Naive thymus-derived CD4-positive, alpha-beta T cell (primary cell): ENCODE measurements around the gene LIPG. TPM values are rescaled to one million over a fixed set of nuclear protein-coding genes. Genes with fewer than 3 reads are reported as not detected.

ENCODE experiments used
- ATAC-seq: fragments of 150-1000 bp; cut with Tn5 transposase; 2 replicates; pipeline ENCODE4 v1.10.0; 2021; ENCODE audit warnings: mild to moderate bottlenecking, moderate library complexity
- CTCF ChIA-PET: fragments of 350-600 bp; sonication (Branson Sonifier 250); formaldehyde crosslinking; loops from one replicate; lab custom pipeline; 2021; ENCODE audit warnings: antibody characterized with exemption; lab: Charles Lee
- POLR2A ChIA-PET: fragments of 350-600 bp; sonication (Branson Sonifier 250); formaldehyde crosslinking; loops from one replicate; lab custom pipeline; 2021; ENCODE audit warnings: antibody characterized with exemption, inconsistent platforms; lab: Charles Lee
- DNase-seq, 9 donors: peaks; one replicate each; pipeline versions ENCODE4 v3.0.0 to v3.0.0-alpha.2; 2020 to 2022; ENCODE audit warnings: mixed read lengths in 1 of 9
- H3K27ac ChIP-seq: one replicate; pipeline ENCODE4 v1.7.0; 2013; ENCODE audit warnings: mild to moderate bottlenecking, low read depth, low read length, moderate library complexity
- H3K27me3 ChIP-seq, 2 donors: one replicate each; pipeline ENCODE4 v1.7.0; 2013; ENCODE audit warnings: low read length in 2 of 2, mild to moderate bottlenecking in 2 of 2, moderate library complexity in 2 of 2; ENCODE audit not compliant: control insufficient read depth in 2 of 2, insufficient read depth in 2 of 2
- H3K36me3 ChIP-seq, 3 experiments: 1 replicate in 2 of 3; 2 replicates in 1 of 3; pipeline ENCODE4 v1.7.0; 2013; ENCODE audit warnings: low read length in 3 of 3, mild to moderate bottlenecking in 3 of 3, moderate library complexity in 1 of 3; ENCODE audit not compliant: insufficient read depth in 3 of 3, control insufficient read depth in 2 of 3
- H3K4me1 ChIP-seq, 2 donors: one replicate each; pipeline ENCODE4 v1.7.0; 2013; ENCODE audit warnings: low read length in 2 of 2, mild to moderate bottlenecking in 2 of 2, moderate library complexity in 1 of 2; ENCODE audit not compliant: control insufficient read depth in 2 of 2, insufficient read depth in 2 of 2
- H3K4me3 ChIP-seq: 2 replicates; pipeline ENCODE4 v1.7.0; 2013; ENCODE audit warnings: mild to moderate bottlenecking, low read length
- H3K9me3 ChIP-seq, 3 experiments: 1 replicate in 2 of 3; 2 replicates in 1 of 3; pipeline ENCODE4 v1.7.0; 2013; ENCODE audit warnings: low read length in 3 of 3; ENCODE audit not compliant: control insufficient read depth in 2 of 3
- H3K27ac Mint-ChIP-seq, 9 donors: one replicate each; pipeline ENCODE4 v1.8.0; 2020 to 2022; ENCODE audit warnings: mixed read lengths in 9 of 9, mild to moderate bottlenecking in 8 of 9, moderate library complexity in 5 of 9, inconsistent platforms in 2 of 9
- H3K27me3 Mint-ChIP-seq, 5 donors: one replicate each; pipeline ENCODE4 v1.8.0; 2021 to 2022; ENCODE audit warnings: mixed read lengths in 5 of 5, mild to moderate bottlenecking in 1 of 5
- H3K36me3 Mint-ChIP-seq, 5 donors: one replicate each; pipeline ENCODE4 v1.8.0; 2020 to 2022; ENCODE audit warnings: mixed read lengths in 5 of 5, mild to moderate bottlenecking in 3 of 5, inconsistent platforms in 1 of 5
- H3K4me1 Mint-ChIP-seq, 7 donors: one replicate each; pipeline ENCODE4 v1.8.0; 2020 to 2022; ENCODE audit warnings: mixed read lengths in 7 of 7, mild to moderate bottlenecking in 3 of 7, inconsistent platforms in 1 of 7
- H3K4me3 Mint-ChIP-seq, 10 donors: one replicate each; pipeline ENCODE4 v1.8.0; 2020 to 2022; ENCODE audit warnings: mild to moderate bottlenecking in 10 of 10, mixed read lengths in 10 of 10, moderate library complexity in 6 of 10, inconsistent platforms in 2 of 10
- H3K9me3 Mint-ChIP-seq, 11 donors: one replicate each; pipeline ENCODE4 v1.8.0; 2020 to 2022; ENCODE audit warnings: mixed read lengths in 11 of 11, mild to moderate bottlenecking in 4 of 11, inconsistent platforms in 1 of 11, moderate library complexity in 1 of 11
- intact Hi-C, 2 donors: fragments of 100-400 bp; cut with micrococcal nuclease; formaldehyde crosslinking; loops; one replicate each; pipeline ENCODE4 v1.15.1; 2023
- polyA plus RNA-seq, 2 donors: library from polyadenylated mRNA; unstranded; fragments of 300-500 nt; fragmentation: Illumina TruSeq; gene quantifications; one replicate each; pipeline ENCODE4 v1.2.3, GENCODE V29; 2021
- total RNA-seq, 6 experiments: library from RNA in 5 of 6; stranded (reverse) in 5 of 6; gene quantifications; 1 replicate in 5 of 6; 2 replicates in 1 of 6; pipeline ENCODE4 v1.2.3 and lab custom pipeline; 2021 to 2026

The LIPG gene
- total and polyA plus RNA-seq, 7 experiments from 2014 or later = not detected

GRCh38 chr18:49597157-49597931 lies 35.5 kb downstream of the LIPG start:
- POLR2A ChIA-PET = no interaction called here
- H3K4me1 ChIP-seq = no peaks in the 10 kb centered on the region
- Mint-ChIP-seq H3K27me3 (peaks cover 0 to 11% (median 8%) of the 10 kb centered on the region in 5 donors), H3K27ac (peak overlapping the region in 1 of 9 donors; percentile 56), H3K4me1 (peaks cover 0 to 4% (median 0%) of the 10 kb centered on the region in 7 donors), H3K4me3 (no peak overlapping the region), H3K9me3 (peaks cover 0 to 2% (median 0%) of the 10 kb centered on the region in 11 donors), H3K36me3 (no peaks in the 10 kb centered on the region)
- no peak overlapping the region for H3K27ac ChIP-seq
- no peak for DNase-seq
- CTCF ChIA-PET = no interaction called here
- no peak for ATAC-seq
- intact Hi-C loops = no loop called here
- no peak overlapping the region for H3K4me3 ChIP-seq
- H3K9me3 ChIP-seq = no peaks in the 10 kb centered on the region
- no peaks in the 10 kb centered on the region for H3K36me3 ChIP-seq
- H3K27me3 ChIP-seq = no peaks in the 10 kb centered on the region

GRCh38 chr18:49601211-49601610 lies 39.4 kb downstream of the LIPG start:
- H3K4me3 Mint-ChIP-seq = no peak overlapping the region
- H3K36me3 ChIP-seq = no peaks in the 10 kb centered on the region
- peaks cover 0 to 18% (median 7%) of the 10 kb centered on the region in 11 donors for H3K9me3 Mint-ChIP-seq
- POLR2A ChIA-PET = no interaction called here
- H3K4me3 ChIP-seq = no peak overlapping the region
- peaks cover 0 to 4% (median 0%) of the 10 kb centered on the region in 7 donors for H3K4me1 Mint-ChIP-seq
- no peaks in the 10 kb centered on the region for H3K9me3 ChIP-seq
- CTCF ChIA-PET = no interaction called here
- DNase-seq = no peak
- peaks cover 13 to 33% (median 23%) of the 10 kb centered on the region in 5 donors for H3K27me3 Mint-ChIP-seq
- no peaks in the 10 kb centered on the region for H3K4me1 ChIP-seq
- H3K36me3 Mint-ChIP-seq = no peaks in the 10 kb centered on the region
- no peak overlapping the region for H3K27ac Mint-ChIP-seq
- intact Hi-C loops = no loop called here
- H3K27ac ChIP-seq = no peak overlapping the region
- no peaks in the 10 kb centered on the region for H3K27me3 ChIP-seq
- ATAC-seq = no peak

- Histone ChIP-seq H3K4me1 (no peaks in the 10 kb centered on the region), H3K9me3 (no peaks in the 10 kb centered on the region), H3K27me3 (no peaks in the 10 kb centered on the region), H3K36me3 (no peaks in the 10 kb centered on the region), H3K4me3 (no peak overlapping the region), H3K27ac (no peak overlapping the region)
- H3K27me3 Mint-ChIP-seq = peaks cover 9 to 37% (median 16%) of the 10 kb centered on the region in 5 donors
- H3K4me1 Mint-ChIP-seq = no peaks in the 10 kb centered on the region
- ATAC-seq (no peak), DNase-seq (no peak)
- POLR2A ChIA-PET = no interaction called here
- H3K4me3 Mint-ChIP-seq = no peak overlapping the region
- peaks cover 3 to 18% (median 7%) of the 10 kb centered on the region in 11 donors for H3K9me3 Mint-ChIP-seq
- H3K36me3 Mint-ChIP-seq = no peaks in the 10 kb centered on the region
- CTCF ChIA-PET = no interaction called here
- H3K27ac Mint-ChIP-seq = no peak overlapping the region
- intact Hi-C loops = no loop called here
Observed at GRCh38 chr18:49608366-49609255, 46.8 kb downstream of the LIPG start.

GRCh38 chr18:49609256-49610021 lies 47.6 kb downstream of the LIPG start:
- CTCF ChIA-PET = no interaction called here
- Mint-ChIP-seq H3K4me3 (no peak overlapping the region), H3K27me3 (peaks cover 8 to 30% (median 10%) of the 10 kb centered on the region in 5 donors), H3K27ac (no peak overlapping the region), H3K36me3 (no peaks in the 10 kb centered on the region), H3K4me1 (no peaks in the 10 kb centered on the region), H3K9me3 (peaks cover 3 to 14% (median 7%) of the 10 kb centered on the region in 11 donors)
- no peaks in the 10 kb centered on the region for H3K36me3 ChIP-seq
- DNase-seq (no peak), ATAC-seq (no peak)
- intact Hi-C loops = no loop called here
- no peaks in the 10 kb centered on the region for H3K27me3 ChIP-seq
- H3K9me3 ChIP-seq = no peaks in the 10 kb centered on the region
- POLR2A ChIA-PET = no interaction called here
- H3K4me3 ChIP-seq = no peak overlapping the region
- H3K27ac ChIP-seq = no peak overlapping the region
- no peaks in the 10 kb centered on the region for H3K4me1 ChIP-seq

- intact Hi-C loops = no loop called here
- CTCF ChIA-PET = no interaction called here
- H3K27ac Mint-ChIP-seq = no peak overlapping the region
Observed at GRCh38 chr18:49610022-49610445, 48.2 kb downstream of the LIPG start.

GRCh38 chr18:49611316-49611715 lies 49.5 kb downstream of the LIPG start:
- Histone ChIP-seq H3K4me3 (no peak overlapping the region), H3K27ac (no peak overlapping the region), H3K4me1 (no peaks in the 10 kb centered on the region), H3K36me3 (no peaks in the 10 kb centered on the region), H3K27me3 (no peaks in the 10 kb centered on the region), H3K9me3 (no peaks in the 10 kb centered on the region)
- peaks cover 0 to 14% (median 10%) of the 10 kb centered on the region in 5 donors for H3K27me3 Mint-ChIP-seq
- ChIA-PET POLR2A (no interaction called here), CTCF (no interaction called here)
- DNase-seq (no peak), ATAC-seq (no peak)
- H3K4me3 Mint-ChIP-seq = no peak overlapping the region
- intact Hi-C loops = no loop called here
- no peak overlapping the region for H3K27ac Mint-ChIP-seq
- H3K9me3 Mint-ChIP-seq = peaks cover 0 to 3% (median 0%) of the 10 kb centered on the region in 11 donors
- no peaks in the 10 kb centered on the region for H3K4me1 Mint-ChIP-seq
- no peaks in the 10 kb centered on the region for H3K36me3 Mint-ChIP-seq

More at GRCh38 chr18:49610022-49610445, 48.2 kb downstream of the LIPG start:
- DNase-seq (no peak), ATAC-seq (no peak)
- no peaks in the 10 kb centered on the region for H3K27me3 ChIP-seq
- Mint-ChIP-seq H3K4me3 (no peak overlapping the region), H3K27me3 (peaks cover 3 to 25% (median 10%) of the 10 kb centered on the region in 5 donors), H3K9me3 (peaks cover 2 to 8% (median 6%) of the 10 kb centered on the region in 11 donors), H3K4me1 (no peaks in the 10 kb centered on the region), H3K36me3 (no peaks in the 10 kb centered on the region)
- H3K9me3 ChIP-seq = no peaks in the 10 kb centered on the region
- H3K27ac ChIP-seq = no peak overlapping the region
- no peak overlapping the region for H3K4me3 ChIP-seq
- no peaks in the 10 kb centered on the region for H3K36me3 ChIP-seq
- no peaks in the 10 kb centered on the region for H3K4me1 ChIP-seq
- POLR2A ChIA-PET = no interaction called here
